ENCODE measurements around the gene MARVELD3. TPM values are rescaled to one million over a fixed set of nuclear protein-coding genes. Genes with fewer than 3 reads are reported as not detected.
"Not testable (repeated sequence)": the region's sequence is repeated elsewhere in the genome, so short reads cannot be mapped to it uniquely, and the experiment has no call there.

MARVELD3 gene
- total RNA-seq, 1 donor from 2014 or later: 2.2 TPM

- no peak overlapping the region for H3K4me2 ChIP-seq
- H3F3A ChIP-seq (ENCODE audit: low read depth): no peaks in the 10 kb centered on the region
- no peaks in the 10 kb centered on the region for H3K9me3 ChIP-seq (ENCODE audit: low read depth)
- no peaks in the 10 kb centered on the region for H3K79me2 ChIP-seq (ENCODE audit: low read depth)
- DNase-seq (ENCODE audit: low spot score): no peak
- no peak overlapping the region for H3K9ac ChIP-seq
- peaks cover 2% of the 10 kb centered on the region for H3K4me1 Mint-ChIP-seq
- H4K20me1 ChIP-seq (ENCODE audit: low read depth): no peaks in the 10 kb centered on the region
- H3K27me3 ChIP-seq: no peaks in the 10 kb centered on the region
- H3K36me3 ChIP-seq: no peaks in the 10 kb centered on the region
- TF ChIP-seq EZH2 (IDR thresholded peaks at IDR 0.05) (no peak), CTCF (IDR thresholded peaks at IDR 0.05) (no peak), EZH2phosphoT487 (IDR thresholded peaks at IDR 0.05) (no peak)
- no peaks in the 10 kb centered on the region for H3K36me3 Mint-ChIP-seq
- H3K27ac Mint-ChIP-seq: no peak overlapping the region
- no peaks in the 10 kb centered on the region for H3K9me3 Mint-ChIP-seq
- H3K4me3 Mint-ChIP-seq: no peak overlapping the region
- H3K4me1 ChIP-seq: no peaks in the 10 kb centered on the region
- H3K27me3 Mint-ChIP-seq (ENCODE audit: insufficient read depth, low read depth): no peaks in the 10 kb centered on the region
- no peak overlapping the region for H3K4me3 ChIP-seq
- no peak overlapping the region for H2AFZ ChIP-seq (replicated peaks)
- H3K27ac ChIP-seq: no peak overlapping the region
Observed at GRCh38 chr16:71609066-71609465, 16.9 kb upstream of the MARVELD3 start.

DNA sequence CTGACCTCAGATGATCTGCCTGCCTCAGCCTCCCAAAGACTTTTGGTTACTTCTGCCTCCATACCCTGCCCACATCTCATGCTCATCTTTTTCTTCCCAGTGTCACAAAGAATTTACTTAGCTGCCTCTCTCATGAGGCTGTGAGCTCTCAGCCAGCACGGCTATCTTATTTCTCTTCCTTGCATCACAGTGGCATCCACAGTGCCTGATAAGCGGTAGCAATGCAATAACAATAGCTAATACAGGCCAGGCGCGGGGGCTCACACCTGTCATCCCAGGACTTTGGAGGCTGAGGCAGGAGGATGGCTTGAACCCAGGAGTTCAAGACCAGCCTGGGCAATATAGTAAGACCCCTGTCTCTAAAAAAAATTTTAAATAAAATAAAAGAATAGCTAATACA is 15.5 kb upstream of the MARVELD3 start:
- Histone ChIP-seq H4K20me1 (ENCODE audit: low read depth) (no peaks in the 10 kb centered on the region), H3F3A (ENCODE audit: low read depth) (no peaks in the 10 kb centered on the region), H3K4me2 (no peak overlapping the region), H3K27ac (no peak overlapping the region), H3K9me3 (ENCODE audit: low read depth) (no peaks in the 10 kb centered on the region), H3K4me1 (no peaks in the 10 kb centered on the region), H3K4me3 (no peak overlapping the region), H3K36me3 (no peaks in the 10 kb centered on the region), H3K27me3 (no peaks in the 10 kb centered on the region), H2AFZ (replicated peaks) (no peak overlapping the region), H3K79me2 (ENCODE audit: low read depth) (no peaks in the 10 kb centered on the region), H3K9ac (no peak overlapping the region)
- Mint-ChIP-seq H3K27ac (no peak overlapping the region), H3K27me3 (ENCODE audit: insufficient read depth, low read depth) (no peaks in the 10 kb centered on the region), H3K36me3 (no peaks in the 10 kb centered on the region), H3K4me1 (peaks cover 2% of the 10 kb centered on the region), H3K9me3 (no peaks in the 10 kb centered on the region), H3K4me3 (no peak overlapping the region)
- no peak for DNase-seq (ENCODE audit: low spot score)
- TF ChIP-seq EZH2 (IDR thresholded peaks at IDR 0.05) (no peak), EZH2phosphoT487 (IDR thresholded peaks at IDR 0.05) (no peak), CTCF (IDR thresholded peaks at IDR 0.05) (no peak)

GRCh38 chr16:71610936-71611871 is 14.8 kb upstream of the MARVELD3 start:
- Histone ChIP-seq H3K9ac (no peak overlapping the region), H3K27me3 (no peaks in the 10 kb centered on the region), H3K9me3 (ENCODE audit: low read depth) (no peaks in the 10 kb centered on the region), H3F3A (ENCODE audit: low read depth) (no peaks in the 10 kb centered on the region), H4K20me1 (ENCODE audit: low read depth) (no peaks in the 10 kb centered on the region), H3K4me1 (no peaks in the 10 kb centered on the region), H3K79me2 (ENCODE audit: low read depth) (no peaks in the 10 kb centered on the region), H3K27ac (no peak overlapping the region), H3K4me2 (peak overlapping the region; percentile 23), H3K36me3 (no peaks in the 10 kb centered on the region), H3K4me3 (no peak overlapping the region), H2AFZ (replicated peaks) (peak overlapping the region; percentile 73)
- Mint-ChIP-seq H3K9me3 (no peaks in the 10 kb centered on the region), H3K27ac (no peak overlapping the region), H3K4me3 (no peak overlapping the region), H3K4me1 (peaks cover 2% of the 10 kb centered on the region), H3K36me3 (no peaks in the 10 kb centered on the region), H3K27me3 (ENCODE audit: insufficient read depth, low read depth) (no peaks in the 10 kb centered on the region)
- TF ChIP-seq CTCF (IDR thresholded peaks at IDR 0.05): peak; percentile 79
- no peak for TF ChIP-seq EZH2phosphoT487 (IDR thresholded peaks at IDR 0.05)
- peak; percentile 18 for TF ChIP-seq EZH2 (IDR thresholded peaks at IDR 0.05)
- peak; percentile 81 for DNase-seq (ENCODE audit: low spot score)

- H3K27ac ChIP-seq; H3K4me3 ChIP-seq; H3K27ac Mint-ChIP-seq; H3K36me3 ChIP-seq; H3F3A ChIP-seq (ENCODE audit: low read depth); H3K27me3 Mint-ChIP-seq (ENCODE audit: insufficient read depth, low read depth); H3K9me3 Mint-ChIP-seq; H3K4me1 ChIP-seq; DNase-seq (ENCODE audit: low spot score); H3K4me1 Mint-ChIP-seq; H3K27me3 ChIP-seq; H3K4me2 ChIP-seq; H2AFZ ChIP-seq (replicated peaks); H3K9me3 ChIP-seq (ENCODE audit: low read depth); H3K9ac ChIP-seq; H3K4me3 Mint-ChIP-seq; H4K20me1 ChIP-seq (ENCODE audit: low read depth); H3K79me2 ChIP-seq (ENCODE audit: low read depth); H3K36me3 Mint-ChIP-seq: not testable (repeated sequence)
Observed at GRCh38 chr16:71614956-71615355, 11.0 kb upstream of the MARVELD3 start.
